ENCODE results near the gene OR6M1. TPM values are rescaled to one million over a fixed set of nuclear protein-coding genes. Genes with fewer than 3 reads are reported as not detected.

The OR6M1 gene
- total and polyA plus RNA-seq, 2 of the 4 experiments (the other 2 are of a cell fraction): not detected

GRCh38 chr11:123798079-123798478, 8.1 kb downstream of the OR6M1 start:
- H4K5ac ChIP-seq (ENCODE audit: low read depth, low read length): no peak overlapping the region
- no peaks in the 10 kb centered on the region for H3K9me3 ChIP-seq (ENCODE audit: control insufficient read depth, insufficient read depth, low read length)
- no peak for TF ChIP-seq FOS (IDR thresholded peaks at IDR 0.05; ENCODE audit: low read depth, low read length)
- TF ChIP-seq MXI1 (IDR thresholded peaks at IDR 0.05; ENCODE audit: borderline replicate concordance, low read depth, low read length): no peak
- TF ChIP-seq BHLHE40 (IDR thresholded peaks at IDR 0.05; ENCODE audit: low read depth, low read length): no peak
- TF ChIP-seq MAFK (IDR thresholded peaks at IDR 0.05; ENCODE audit: low read depth, low read length): no peak
- TF ChIP-seq USF2 (IDR thresholded peaks at IDR 0.05; ENCODE audit: low read depth, low read length): no peak
- no peak for TF ChIP-seq CEBPB (IDR thresholded peaks at IDR 0.05; ENCODE audit: low read depth, low read length)
- no peak for TF ChIP-seq SMC3 (IDR thresholded peaks at IDR 0.05; ENCODE audit: low read depth, low read length)
- TF ChIP-seq ELK1 (IDR thresholded peaks at IDR 0.05; ENCODE audit: borderline replicate concordance, low read depth, low read length): no peak
- H3K56ac ChIP-seq (ENCODE audit: extremely low read depth, insufficient read depth, low read length): no peak overlapping the region
- intact Hi-C loops (cut with micrococcal nuclease): no loop called here
- H4K91ac ChIP-seq (ENCODE audit: insufficient read depth, low read depth, low read length): no peak overlapping the region
- CTCF ChIA-PET: interaction anchor here (0.6 kb wide), 1 partner anchor 69 kb away, joined by 6 read pairs; no protein-coding TSS in a partner anchor
- no peaks in the 10 kb centered on the region for H3K4me1 ChIP-seq (ENCODE audit: control insufficient read depth, insufficient read depth, low read length)
- DNase-seq (no peak), ATAC-seq (ENCODE audit: low read depth) (no peak)
- no peak overlapping the region for H3K4ac ChIP-seq (ENCODE audit: low read depth, low read length)
- H3K14ac ChIP-seq (replicated peaks; ENCODE audit: low read depth, low read length): no peak overlapping the region
- no peak overlapping the region for H2AFZ ChIP-seq (replicated peaks; ENCODE audit: low read length, poor library complexity)
- no peaks in the 10 kb centered on the region for H3K27me3 ChIP-seq (ENCODE audit: control insufficient read depth, insufficient read depth, low read length)
- no peak overlapping the region for H4K8ac ChIP-seq (ENCODE audit: low read depth in 2 of 2, low read length in 2 of 2)
- no peak overlapping the region for H3K9ac ChIP-seq (ENCODE audit: low read depth, low read length)
- H3K79me1 ChIP-seq (ENCODE audit: low read depth in 1 of 2, low read length in 2 of 2): no peaks in the 10 kb centered on the region
- BruUV-seq (replicated peaks): no TSS peak
- H2BK120ac ChIP-seq (ENCODE audit: low read depth, low read length): no peak overlapping the region
- WGBS, 2 experiments (ENCODE audit: extremely low coverage in 2 of 2, insufficient read length in 1 of 2): no CpG with 5 or more reads among the region's 4 CpGs
- H3K4me2 ChIP-seq (ENCODE audit: low read depth, low read length): no peak overlapping the region
- H3K4me3 ChIP-seq (ENCODE audit: insufficient read depth, low read depth, low read length): no peak overlapping the region
- dilution Hi-C loops (cut with HindIII; ENCODE audit: low sequenced_read_pairs, unreplicated experiment): no loop called here
- H2BK5ac ChIP-seq (ENCODE audit: low read depth, low read length, poor library complexity, severe bottlenecking): no peak overlapping the region
- no peak overlapping the region for H3K23ac ChIP-seq (ENCODE audit: low read depth, low read length)
- POLR2A ChIA-PET (ENCODE audit: unreplicated experiment): no interaction called here
- H2BK20ac ChIP-seq (ENCODE audit: low read depth, low read length): no peak overlapping the region
- in situ Hi-C loops (cut with MboI; ENCODE audit: low sequenced_read_pairs): no loop called here
- no peaks in the 10 kb centered on the region for H3K36me3 ChIP-seq (ENCODE audit: control insufficient read depth, insufficient read depth, low read length)
- H3K27ac ChIP-seq (ENCODE audit: insufficient read depth, low read length): no peak overlapping the region
- no peaks in the 10 kb centered on the region for H3K9me1 ChIP-seq (ENCODE audit: insufficient read depth, low read length)
- no peak overlapping the region for H3K18ac ChIP-seq (ENCODE audit: low read depth, low read length)
- no peak overlapping the region for H2AK9ac ChIP-seq (replicated peaks; ENCODE audit: low read depth, low read length, poor library complexity)
- no peaks in the 10 kb centered on the region for H4K20me1 ChIP-seq (ENCODE audit: insufficient read depth, low read length)
- no peak overlapping the region for H2AK5ac ChIP-seq (ENCODE audit: low read depth, low read length)
- no peak overlapping the region for H2BK15ac ChIP-seq (ENCODE audit: low read depth, low read length)
